ENCODE results near the gene CSF3R.
"Not testable (repeated sequence)": the region's sequence is repeated elsewhere in the genome, so short reads cannot be mapped to it uniquely, and the experiment has no call there.

The CSF3R gene

GRCh38 chr1:36481771-36482723, 666 bp downstream of the CSF3R start:
- no peak for DNase-seq (ENCODE audit: low read depth)

DNA sequence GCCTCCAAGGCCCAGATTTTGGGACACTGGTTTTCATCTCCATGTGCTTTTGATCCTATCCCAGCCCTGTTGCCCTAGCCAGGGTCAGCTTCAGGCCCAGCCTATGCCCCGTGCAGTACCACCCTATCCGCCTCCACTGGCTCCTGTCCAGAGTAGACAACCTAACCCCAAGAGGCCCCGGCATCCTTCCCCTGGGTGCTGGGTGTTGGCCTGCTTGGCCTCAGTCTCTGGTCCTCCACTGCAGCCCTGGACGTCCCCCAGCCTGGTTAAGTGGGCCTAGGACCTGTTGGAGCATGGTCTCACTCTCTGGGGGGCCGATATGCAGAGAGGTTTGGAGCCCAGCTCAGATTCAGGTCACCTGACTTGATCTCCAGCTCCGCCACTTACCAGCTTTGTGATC, 1.6 kb downstream of the CSF3R start:
- DNase-seq (ENCODE audit: low read depth) = no peak

- DNase-seq (ENCODE audit: low read depth) = no peak
Measured at GRCh38 chr1:36480161-36480560, 2.6 kb downstream of the CSF3R start.

GRCh38 chr1:36479505-36480051, 3.1 kb downstream of the CSF3R start:
- DNase-seq (ENCODE audit: low read depth) = no peak

DNA sequence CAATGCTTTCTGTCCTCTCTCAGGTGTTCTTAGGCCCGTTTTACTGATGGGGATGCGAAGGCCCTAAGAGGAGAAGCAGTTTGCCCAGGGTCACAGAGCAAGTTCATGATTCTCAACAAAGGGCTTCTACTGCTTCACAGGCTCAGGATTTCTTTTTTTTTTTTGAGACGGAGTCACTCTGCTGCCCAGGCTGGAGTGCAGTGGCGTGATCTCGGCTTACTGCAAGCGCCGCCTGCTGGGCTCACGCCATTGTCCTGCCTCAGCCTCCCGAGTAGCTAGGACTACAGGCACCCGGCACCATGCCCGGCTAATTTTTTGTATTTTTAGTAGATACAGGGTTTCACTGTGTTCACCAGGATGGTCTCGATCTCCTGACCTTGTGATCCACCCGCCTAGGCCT, 5.1 kb downstream of the CSF3R start:
- DNase-seq (ENCODE audit: low read depth) = not testable (repeated sequence)

- DNase-seq (ENCODE audit: low read depth) = no peak
Measured at GRCh38 chr1:36476945-36477344, 5.8 kb downstream of the CSF3R start.

DNA sequence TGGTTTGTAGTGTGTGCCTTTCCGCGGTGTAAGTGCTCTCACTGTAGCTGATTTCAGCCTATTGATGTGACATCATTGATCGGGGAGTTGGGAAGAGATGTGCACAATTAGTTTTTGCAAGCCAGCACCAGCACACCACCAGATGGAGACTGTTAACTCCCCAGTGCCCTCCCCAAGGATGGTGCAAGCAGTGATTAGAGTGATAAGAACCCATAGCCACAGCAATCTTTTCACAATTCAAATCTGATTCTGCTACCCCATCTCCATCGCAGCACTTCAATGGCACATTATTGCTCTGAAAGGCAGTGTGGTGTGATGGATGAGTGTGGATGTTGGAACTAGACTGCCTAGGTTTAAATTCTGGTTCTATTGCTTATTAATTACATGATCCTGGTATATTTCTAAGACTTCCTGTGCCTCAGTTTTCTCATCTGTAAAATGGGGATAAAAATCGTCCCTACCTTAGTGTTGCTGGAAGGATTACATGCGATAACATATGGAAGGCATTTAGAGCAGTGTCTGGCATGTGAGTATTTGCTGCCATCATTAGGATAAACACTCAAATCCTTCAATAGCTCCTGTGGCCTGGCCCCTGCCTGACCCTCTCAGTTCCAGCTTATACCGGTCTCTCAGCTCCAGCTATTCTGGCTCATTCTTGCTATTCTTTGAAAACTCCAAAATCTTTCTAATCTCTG, 6.7 kb downstream of the CSF3R start:
- DNase-seq (ENCODE audit: low read depth) = no peak

- no peak for DNase-seq (ENCODE audit: low read depth)
Measured at GRCh38 chr1:36475341-36475740, 7.4 kb downstream of the CSF3R start.

GRCh38 chr1:36472656-36473055, 10.1 kb downstream of the CSF3R start:
- no peak for DNase-seq (ENCODE audit: low read depth)

GRCh38 chr1:36471830-36472641, 10.7 kb downstream of the CSF3R start:
- DNase-seq (ENCODE audit: low read depth) = no peak

DNA sequence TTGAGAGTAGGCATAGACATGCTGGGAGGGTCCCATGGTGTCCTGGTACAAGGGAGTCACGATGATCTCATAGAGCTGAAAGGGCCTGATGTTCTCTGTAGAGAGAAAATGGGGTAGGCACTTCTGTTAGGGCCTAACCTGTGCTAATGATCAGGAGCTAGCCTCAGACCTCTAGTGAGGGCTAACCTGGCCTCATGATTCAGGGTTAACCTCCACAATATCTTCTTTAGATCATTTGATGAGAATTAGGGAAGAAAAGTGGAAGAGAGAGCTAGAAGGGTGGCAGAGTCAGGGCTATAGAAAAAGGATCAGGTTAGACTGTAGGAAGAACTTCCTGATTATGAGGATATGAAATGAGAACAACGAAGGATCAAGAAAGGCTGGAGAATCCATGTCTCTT, 13.6 kb downstream of the CSF3R start:
- DNase-seq (ENCODE audit: low read depth) = no peak

- DNase-seq (ENCODE audit: low read depth) = no peak
Measured at GRCh38 chr1:36467700-36468455, 14.8 kb downstream of the CSF3R start.

- no peak for DNase-seq (ENCODE audit: low read depth)
Measured at GRCh38 chr1:36467027-36467410, 15.7 kb downstream of the CSF3R start.

DNA sequence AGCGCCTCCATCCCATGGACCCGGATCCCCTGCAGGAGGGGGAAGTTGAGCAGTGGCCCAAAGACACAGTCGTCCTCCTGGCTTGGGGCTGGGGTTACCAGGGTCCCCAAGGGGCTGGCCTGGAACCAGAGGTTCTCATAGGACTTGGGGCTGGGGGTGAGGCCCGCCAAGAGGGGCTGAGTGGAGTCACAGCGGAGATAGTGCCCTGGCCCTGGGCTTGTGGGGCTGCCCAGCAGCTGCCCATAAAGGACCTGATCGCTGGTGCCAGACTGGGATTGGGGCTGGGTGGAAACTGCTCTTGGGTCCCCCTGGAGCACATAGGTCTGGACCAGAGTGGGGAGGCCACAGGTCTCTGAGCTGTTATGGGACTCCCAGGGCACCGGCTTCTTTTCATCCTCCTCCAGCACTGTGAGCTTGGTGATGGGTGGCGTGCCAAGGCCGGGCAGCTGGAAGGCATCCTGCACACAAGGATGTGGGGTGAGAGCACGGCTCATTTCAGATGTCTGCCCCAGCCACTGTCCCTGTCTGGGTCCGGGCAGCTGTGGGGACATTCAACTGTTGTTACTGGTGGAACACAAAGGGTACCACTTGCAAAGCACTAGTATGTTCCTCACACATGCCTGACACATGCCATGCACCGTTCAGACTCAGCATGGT, 16.2 kb downstream of the CSF3R start:
- DNase-seq (ENCODE audit: low read depth) = no peak

DNA sequence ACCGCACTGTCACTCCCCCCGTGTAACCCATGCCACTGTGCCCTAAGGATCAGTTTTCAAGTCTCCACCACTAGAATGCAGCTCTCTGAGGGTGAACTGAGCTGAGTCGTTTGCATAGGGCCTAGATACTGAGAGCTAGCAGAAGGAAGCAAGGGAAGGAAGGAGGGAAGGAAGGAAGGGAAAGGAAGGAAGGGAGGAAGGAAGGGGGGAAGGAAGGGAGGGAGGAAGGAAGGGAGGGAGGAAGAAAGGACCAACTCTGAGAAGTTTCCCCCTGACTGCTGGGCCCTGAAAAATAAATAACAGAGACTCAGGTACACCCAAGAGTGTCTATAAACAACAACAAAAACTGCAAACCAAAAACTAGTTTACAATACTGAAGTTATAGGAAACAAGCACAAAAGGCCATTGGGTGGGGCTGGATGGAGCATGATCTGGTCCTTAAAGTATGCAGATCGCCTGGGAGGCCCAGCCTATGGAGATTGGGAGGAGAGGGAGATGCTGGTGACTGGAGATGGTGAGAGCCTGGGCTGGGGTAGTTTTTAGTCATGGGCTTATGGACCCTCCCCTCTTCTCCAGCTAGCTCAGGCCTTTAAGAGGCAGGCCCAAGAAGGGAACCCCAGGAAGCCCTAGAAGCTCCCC, 16.9 kb downstream of the CSF3R start:
- DNase-seq (ENCODE audit: low read depth) = no peak

- DNase-seq (ENCODE audit: low read depth) = no peak
Measured at GRCh38 chr1:36464605-36465393, 17.9 kb downstream of the CSF3R start.

- peak; percentile 91 for DNase-seq (ENCODE audit: low read depth)
Measured at GRCh38 chr1:36463803-36464604, 18.7 kb downstream of the CSF3R start, which contains the start of gene MRPS15. Gene MRPS15, minus strand, starts transcription at chr1:36464384. Its CDS starts 109 bp downstream, at chr1:36464275.

DNA sequence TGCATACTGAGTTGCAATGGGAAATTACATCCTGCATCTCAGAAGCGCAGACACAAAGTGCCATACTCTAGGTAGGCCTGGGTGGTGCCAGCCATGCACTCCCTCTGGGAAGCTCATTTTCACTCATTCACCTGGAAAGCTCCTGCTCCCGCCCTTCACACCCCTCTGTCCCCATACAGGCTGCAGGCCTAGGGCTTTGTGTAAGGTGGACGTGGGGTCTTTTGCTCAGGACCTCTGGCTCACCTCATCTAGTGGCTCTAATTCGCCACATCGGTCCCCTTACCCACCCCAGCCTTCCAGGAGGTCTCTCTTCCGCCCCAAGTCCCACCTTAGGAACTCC, 19.3 kb downstream of the CSF3R start:
- no peak for DNase-seq (ENCODE audit: low read depth)

DNA sequence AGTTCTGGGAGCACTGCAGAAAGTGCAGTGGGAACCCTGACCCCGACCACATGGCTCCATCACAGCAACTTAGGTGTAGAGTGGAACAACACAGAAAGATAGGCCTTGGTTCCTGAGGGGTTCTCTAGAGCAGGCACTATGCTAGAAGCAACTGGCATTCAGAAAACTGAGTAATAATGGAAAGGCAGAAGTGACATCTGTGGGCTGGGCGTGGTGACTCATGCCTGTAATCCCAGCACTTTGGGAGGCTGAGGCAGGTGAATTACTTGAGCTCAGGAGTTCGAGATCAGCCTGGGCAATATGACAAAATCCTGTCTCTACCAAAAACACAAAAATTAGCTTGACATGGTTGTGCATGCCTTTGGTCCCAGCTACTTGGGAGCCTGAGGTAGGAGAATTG, 23.8 kb downstream of the CSF3R start:
- peak; percentile 31 for DNase-seq (ENCODE audit: low read depth)

All from activated T-helper 9 cell treated with anti-CD3 and anti-CD28 coated beads, Interleukin-2, amount 50 U/mL, for 16 hours (primary cell).